ENCODE data around the gene MBIP. TPM values are rescaled to one million over a fixed set of nuclear protein-coding genes. Genes with fewer than 3 reads are reported as not detected.

MBIP gene
- total RNA-seq, 2 donors from 2014 or later, result 4.5 to 10.1 TPM

DNA sequence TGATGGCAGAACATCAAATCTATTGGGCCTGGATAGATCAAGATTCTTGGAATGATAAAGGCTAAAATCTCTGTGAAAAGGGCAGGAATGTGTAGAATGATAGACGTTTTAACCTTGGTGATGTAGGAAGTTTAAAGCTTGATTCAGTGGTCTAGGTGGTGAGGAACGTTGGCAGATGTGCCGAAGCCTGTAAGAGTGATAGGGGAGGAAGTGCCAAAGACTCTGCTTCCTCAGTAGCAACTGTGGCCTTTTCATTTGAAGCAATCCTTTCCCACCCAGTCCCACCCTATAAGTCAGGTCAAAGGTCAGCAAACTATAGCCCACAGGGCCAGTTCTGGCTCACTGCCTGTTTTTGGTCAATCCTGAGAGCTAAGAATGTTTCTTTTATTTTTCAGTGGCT lies 62.2 kb downstream of the MBIP start:
- H3K9me3 ChIP-seq, result no peaks in the 10 kb centered on the region
- H3K27me3 ChIP-seq, result no peaks in the 10 kb centered on the region
- TF ChIP-seq, protein P1, sequence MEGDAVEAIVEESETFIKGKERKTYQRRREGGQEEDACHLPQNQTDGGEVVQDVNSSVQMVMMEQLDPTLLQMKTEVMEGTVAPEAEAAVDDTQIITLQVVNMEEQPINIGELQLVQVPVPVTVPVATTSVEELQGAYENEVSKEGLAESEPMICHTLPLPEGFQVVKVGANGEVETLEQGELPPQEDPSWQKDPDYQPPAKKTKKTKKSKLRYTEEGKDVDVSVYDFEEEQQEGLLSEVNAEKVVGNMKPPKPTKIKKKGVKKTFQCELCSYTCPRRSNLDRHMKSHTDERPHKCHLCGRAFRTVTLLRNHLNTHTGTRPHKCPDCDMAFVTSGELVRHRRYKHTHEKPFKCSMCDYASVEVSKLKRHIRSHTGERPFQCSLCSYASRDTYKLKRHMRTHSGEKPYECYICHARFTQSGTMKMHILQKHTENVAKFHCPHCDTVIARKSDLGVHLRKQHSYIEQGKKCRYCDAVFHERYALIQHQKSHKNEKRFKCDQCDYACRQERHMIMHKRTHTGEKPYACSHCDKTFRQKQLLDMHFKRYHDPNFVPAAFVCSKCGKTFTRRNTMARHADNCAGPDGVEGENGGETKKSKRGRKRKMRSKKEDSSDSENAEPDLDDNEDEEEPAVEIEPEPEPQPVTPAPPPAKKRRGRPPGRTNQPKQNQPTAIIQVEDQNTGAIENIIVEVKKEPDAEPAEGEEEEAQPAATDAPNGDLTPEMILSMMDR (IDR thresholded peaks at IDR 0.05), result no peak

DNA sequence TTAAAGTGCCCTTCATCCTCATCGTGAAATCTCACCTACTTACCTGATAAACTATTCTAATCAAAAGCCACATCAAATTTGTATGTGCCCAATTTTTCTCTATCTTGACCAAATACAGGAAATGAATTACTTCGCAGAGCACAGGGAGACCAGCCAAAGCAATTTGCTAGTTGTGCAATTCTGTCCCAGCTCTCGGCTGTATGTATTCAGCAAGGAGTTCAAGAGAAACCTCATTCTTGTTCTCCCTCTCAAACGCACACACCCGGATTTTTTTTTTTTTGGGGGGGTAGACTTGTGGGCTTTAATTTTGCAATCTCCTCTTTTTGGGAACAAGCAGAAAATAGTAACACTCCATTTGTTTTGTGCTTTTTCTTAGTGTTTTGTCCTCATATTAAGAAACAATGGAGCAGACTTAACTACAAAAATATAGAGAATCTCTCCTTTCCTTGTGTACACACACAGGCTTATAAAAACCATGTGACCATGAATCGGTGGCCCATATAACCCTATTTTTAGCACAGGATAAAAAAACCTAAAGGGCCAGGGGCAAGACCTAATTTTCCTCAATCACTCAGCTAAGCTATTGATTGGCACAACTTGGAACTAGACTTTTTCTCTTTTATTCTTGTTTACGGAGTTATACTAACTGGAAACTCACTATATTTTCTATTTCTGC lies 64.2 kb downstream of the MBIP start:
- DNase-seq (ENCODE audit: low spot score), result no peak
- H3K36me3 ChIP-seq, result no peaks in the 10 kb centered on the region

More for the DNA sequence above, 62.2 kb downstream of the MBIP start:
- Histone ChIP-seq H3K4me3 (no peak overlapping the region), H3K27ac (no peak overlapping the region), H3K36me3 (no peaks in the 10 kb centered on the region), H3K4me1 (no peaks in the 10 kb centered on the region)
- no peak for DNase-seq (ENCODE audit: low spot score)

DNA sequence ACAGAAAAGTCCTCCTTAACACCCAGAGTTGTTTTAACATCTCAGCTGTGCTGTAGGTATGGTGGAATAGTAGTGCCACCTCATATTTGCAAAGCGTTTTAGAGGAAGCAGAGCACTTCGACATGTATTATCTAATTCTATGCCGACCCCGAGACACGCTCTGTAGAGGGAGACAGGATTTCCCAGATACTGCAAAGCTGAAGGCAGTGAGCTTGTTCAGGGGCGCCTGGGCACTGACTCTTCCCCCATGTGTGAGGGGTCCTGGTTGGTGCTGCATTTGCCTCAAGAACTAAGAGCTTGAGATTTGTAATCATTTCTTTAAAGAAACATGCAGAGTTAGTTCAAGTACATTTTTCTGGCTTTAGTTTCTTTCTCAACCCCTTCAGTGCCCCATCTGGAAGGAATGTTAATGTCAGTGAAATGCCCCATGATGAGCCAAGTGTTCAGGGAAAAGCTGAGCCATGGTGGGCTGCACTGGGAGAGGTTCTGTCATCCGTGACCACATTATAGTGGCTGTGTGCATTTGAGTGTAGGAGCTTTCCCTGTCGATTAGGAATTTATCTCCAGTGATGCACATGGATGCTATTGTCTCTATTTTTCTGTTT lies 66.3 kb downstream of the MBIP start:
- no peaks in the 10 kb centered on the region for H3K36me3 ChIP-seq
- no peaks in the 10 kb centered on the region for H3K9me3 ChIP-seq
- DNase-seq (ENCODE audit: low spot score), result no peak
- TF ChIP-seq, protein P1 (IDR thresholded peaks at IDR 0.05), result no peak
- H3K4me3 ChIP-seq, result no peak overlapping the region
- no peak overlapping the region for H3K27ac ChIP-seq
- H3K27me3 ChIP-seq, result no peaks in the 10 kb centered on the region
- no peaks in the 10 kb centered on the region for H3K4me1 ChIP-seq

More for the DNA sequence above, 64.2 kb downstream of the MBIP start:
- no peaks in the 10 kb centered on the region for H3K4me1 ChIP-seq
- no peak overlapping the region for H3K27ac ChIP-seq
- H3K4me3 ChIP-seq, result no peak overlapping the region
- H3K27me3 ChIP-seq, result no peaks in the 10 kb centered on the region
- no peaks in the 10 kb centered on the region for H3K9me3 ChIP-seq
- TF ChIP-seq, protein P1 (IDR thresholded peaks at IDR 0.05), result no peak

Other genes with a start within 250 kb of the MBIP start
- gene PTCSC3, start 143.9 kb downstream of the MBIP start, total RNA-seq, result not detected
- not detected for gene NKX2-1, start 199.6 kb upstream of the MBIP start, total RNA-seq

All from right atrium auricular region (tissue), 2 donors.